Right lobe of liver (tissue), 6 donors: ENCODE data around the gene ANAPC2. TPM values are rescaled to one million over a fixed set of nuclear protein-coding genes. Genes with fewer than 3 reads are reported as not detected.

Experiments used
- ATAC-seq, 4 donors: fragments of 200-7000 bp; cut with Tn5 transposase; one replicate each; pipeline ENCODE4 v1.9.1; 2020; ENCODE audit warnings: mild to moderate bottlenecking in 4 of 4, moderate library complexity in 4 of 4
- DNase-seq, 3 donors: peaks; one replicate each; pipeline ENCODE4 v3.0.0-alpha.2; 2020
- H3K27ac ChIP-seq, 3 donors: fragments of 200-600 bp; one replicate each; pipeline ENCODE4 v1.8.0; 2022
- H3K27me3 ChIP-seq, 2 donors: fragments of 200-600 bp; one replicate each; pipeline ENCODE4 v1.8.0; 2022
- H3K36me3 ChIP-seq, 4 donors: fragments of 200-600 bp; sonication (generic) in 1 of 4; one replicate each; pipeline versions ENCODE4 v1.5.1 to v1.8.0; 2017 to 2022; ENCODE audit warnings: control low read depth in 1 of 4
- H3K4me1 ChIP-seq, 4 donors: fragments of 200-600 bp; sonication (generic) in 1 of 4; one replicate each; pipeline versions ENCODE4 v1.5.1 to v1.8.0; 2017 to 2022; ENCODE audit warnings: control low read depth in 1 of 4
- H3K4me3 ChIP-seq, 3 donors: fragments of 200-600 bp; one replicate each; pipeline ENCODE4 v1.8.0; 2022
- H3K9me3 ChIP-seq, 4 donors: fragments of 200-600 bp; sonication (generic) in 1 of 4; one replicate each; pipeline versions ENCODE4 v1.5.1 to v1.8.0; 2017 to 2022; ENCODE audit warnings: control low read depth in 1 of 4
- CTCF ChIP-seq, 4 donors: fragments of 200-600 bp in 3 of 4; fragments of 450-650 bp in 1 of 4; IDR thresholded peaks; one replicate each; pipeline versions ENCODE4 v1.5.1 to v1.8.0; 2016 to 2022; ENCODE audit warnings: antibody characterized with exemption in 4 of 4, mild to moderate bottlenecking in 2 of 4
- POLR2A ChIP-seq: fragments of 450-650 bp; IDR thresholded peaks from one replicate; pipeline ENCODE4 v1.6.1; 2017; ENCODE audit warnings: antibody characterized with exemption, mild to moderate bottlenecking
- WGBS: methylation state at CpG from one replicate; pipeline ENCODE4 v1.1.6; 2018; ENCODE audit warnings: low coverage, low lambda C conversion rate; ENCODE audit not compliant: insufficient coverage; ENCODE audit errors: missing lambda C conversion rate; 5-methylcytosine and 5-hydroxymethylcytosine counted together
- intact Hi-C, 2 donors: fragments of 100-400 bp; cut with DNase I; formaldehyde crosslinking; loops; one replicate each; pipeline versions ENCODE4 v1.11.2 to v1.14.1; 2022
- total RNA-seq, 6 experiments: library from RNA; depleted of rRNA in 2 of 6; stranded (reverse); fragments of >200 nt in 2 of 6; fragmentation: NEBNext Ultra II Directional in 3 of 6; extraction: Animal tissue kit (Norgen Biotek cat#: 25700) in 3 of 6; gene quantifications; one replicate each; pipeline versions ENCODE4 v1.1.0 to v1.2.4, GENCODE V29; 2016 to 2023
- donor health status: DM: no; HTN: yes; CAD: no.
- donor health status: DM: no; HTN: no; CAD: no.
- donor health status: DM: no; HTN: no; CAD: no.
- donor health status: DM: no; HTN: yes; CAD: no.
- donor health status: DM: no; HTN: yes; CAD: no.

ANAPC2 gene
- total RNA-seq, 6 experiments from 2014 or later: 16.1 to 36.5 (median 27.9) TPM

- Histone ChIP-seq H3K36me3 (peaks cover 0 to 36% (median 13%) of the 10 kb centered on the region in 4 donors), H3K27ac (no peak overlapping the region), H3K4me1 (peaks cover 0 to 34% (median 15%) of the 10 kb centered on the region in 4 donors), H3K4me3 (no peak overlapping the region), H3K9me3 (no peaks in the 10 kb centered on the region), H3K27me3 (no peaks in the 10 kb centered on the region)
- ATAC-seq: no peak
- intact Hi-C loops: loop anchor here in 1 of 2 donors (10.0 kb wide), 1 partner anchor 48 kb away; the partner anchor contains the start of gene SLC34A3
- no peak for DNase-seq
- TF ChIP-seq CTCF (IDR thresholded peaks at IDR 0.05) (no peak), POLR2A (no peak)
- no CpG with 5 or more reads among the region's 6 CpGs for WGBS
These were observed 2.0 kb downstream of the ANAPC2 start for GRCh38 chr9:137186385-137186784.

GRCh38 chr9:137185921-137186320 lies 2.4 kb downstream of the ANAPC2 start:
- 0% methylated on average over 1 of the region's 19 CpGs for WGBS
- Histone ChIP-seq H3K36me3 (peaks cover 0 to 41% (median 13%) of the 10 kb centered on the region in 4 donors), H3K9me3 (no peaks in the 10 kb centered on the region), H3K27ac (no peak overlapping the region), H3K4me3 (no peak overlapping the region), H3K4me1 (peaks cover 0 to 32% (median 15%) of the 10 kb centered on the region in 4 donors), H3K27me3 (no peaks in the 10 kb centered on the region)
- no peak for ATAC-seq
- no peak for DNase-seq
- intact Hi-C loops: loop anchor here in 1 of 2 donors (10.0 kb wide), 1 partner anchor 49 kb away; the partner anchor contains the start of gene SLC34A3
- TF ChIP-seq POLR2A: no peak
- no peak for TF ChIP-seq CTCF (IDR thresholded peaks at IDR 0.05)

GRCh38 chr9:137184881-137185660 lies 3.3 kb downstream of the ANAPC2 start:
- no peaks in the 10 kb centered on the region for H3K9me3 ChIP-seq
- H3K4me1 ChIP-seq: peaks cover 0 to 25% (median 12%) of the 10 kb centered on the region in 4 donors
- H3K27ac ChIP-seq: no peak overlapping the region
- TF ChIP-seq POLR2A (no peak), CTCF (IDR thresholded peaks at IDR 0.05) (no peak)
- H3K27me3 ChIP-seq: no peaks in the 10 kb centered on the region
- H3K36me3 ChIP-seq: peaks cover 0 to 42% (median 15%) of the 10 kb centered on the region in 4 donors
- ATAC-seq (no peak), DNase-seq (no peak)
- no peak overlapping the region for H3K4me3 ChIP-seq
- intact Hi-C loops: loop anchor here in 1 of 2 donors (10.0 kb wide), 1 partner anchor 50 kb away; the partner anchor contains the start of gene SLC34A3
- WGBS: 92% methylated on average over 7 of the region's 48 CpGs

GRCh38 chr9:137183980-137184595 lies 4.3 kb downstream of the ANAPC2 start:
- no peak overlapping the region for H3K27ac ChIP-seq
- peaks cover 0 to 15% (median 7%) of the 10 kb centered on the region in 4 donors for H3K4me1 ChIP-seq
- H3K27me3 ChIP-seq: no peaks in the 10 kb centered on the region
- H3K4me3 ChIP-seq: no peak overlapping the region
- intact Hi-C loops: loop anchor here in 1 of 2 donors (10.0 kb wide), 1 partner anchor 51 kb away; the partner anchor contains the start of gene SLC34A3
- H3K9me3 ChIP-seq: no peaks in the 10 kb centered on the region
- 88% methylated on average over 13 of the region's 27 CpGs for WGBS
- no peak for ATAC-seq
- TF ChIP-seq POLR2A (no peak), CTCF (IDR thresholded peaks at IDR 0.05) (no peak)
- H3K36me3 ChIP-seq: peaks cover 0 to 42% (median 20%) of the 10 kb centered on the region in 4 donors
- no peak for DNase-seq
